ENCODE results near the gene RHBDF1. TPM values are rescaled to one million over a fixed set of nuclear protein-coding genes. Genes with fewer than 3 reads are reported as not detected.
A peak's percentile ranks its signal among the peaks of the same experiment; 100 is the strongest.

The RHBDF1 gene
- total and polyA plus RNA-seq, 10 donors: 6.5 to 23.0 (median 10.6) TPM

DNA sequence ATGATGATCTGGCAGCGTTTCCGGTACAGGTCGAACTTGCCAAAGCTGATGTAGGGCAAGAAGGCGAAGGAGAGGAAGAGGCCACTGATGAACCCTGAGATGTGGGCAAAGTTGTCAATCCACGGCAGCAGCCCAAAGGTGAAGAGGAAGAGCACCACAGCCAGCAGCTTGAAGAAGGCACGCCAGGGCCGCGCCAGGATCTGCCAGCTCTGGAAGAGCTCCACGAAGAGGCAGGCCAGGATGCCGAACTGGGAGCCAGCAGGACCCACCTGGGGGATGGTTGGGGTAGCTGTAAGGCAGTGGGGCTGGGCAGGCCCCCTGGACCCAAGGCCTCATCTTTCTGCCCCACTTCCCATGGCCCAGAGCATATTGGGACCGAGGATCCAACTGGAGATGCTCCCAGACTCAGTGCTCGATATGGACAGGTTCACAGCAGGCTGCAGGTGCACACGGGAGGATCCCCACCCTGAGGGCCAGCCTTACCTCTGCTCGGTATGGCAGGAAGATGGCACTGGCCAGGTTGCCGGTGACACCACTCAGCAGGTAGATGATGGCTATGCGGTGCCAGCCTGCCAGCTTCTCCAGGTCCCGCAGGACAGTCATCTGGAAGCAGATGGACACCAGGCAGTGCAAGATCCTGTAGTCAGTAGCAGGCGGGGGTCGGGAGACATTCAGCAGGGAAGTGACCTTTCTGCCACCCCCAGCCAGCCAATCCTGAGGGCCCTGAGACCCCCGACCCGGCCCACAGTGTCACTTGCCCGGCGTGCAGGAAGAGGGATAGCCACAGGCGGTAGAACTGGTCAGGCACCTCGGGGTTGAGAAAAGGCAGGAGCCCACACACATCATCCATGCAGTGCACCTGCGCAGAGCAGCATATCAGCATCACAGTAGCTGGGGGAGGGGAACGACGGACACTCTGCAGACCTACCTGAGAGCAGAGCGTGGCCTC, 13.7 kb downstream of the RHBDF1 start:
- Histone ChIP-seq H3K36me3 (peaks cover 0 to 80% (median 33%) of the 10 kb centered on the region in 6 donors), H3K27ac (no peak overlapping the region), H3K9me3 (no peaks in the 10 kb centered on the region), H3K4me1 (peaks cover 5 to 19% (median 12%) of the 10 kb centered on the region in 6 donors), H3K4me3 (no peak overlapping the region), H3K27me3 (replicated peaks in 1 of 7) (no peaks in the 10 kb centered on the region)
- 75 to 93% (median 87%) methylated on average over 24 to 29 of the region's 29 CpGs for WGBS, 5 donors
- intact Hi-C loops (cut with DNase I; ENCODE audit: low total_unique reads): no loop called here
- DNase-seq: peak; percentile 71
- TF ChIP-seq POLR2AphosphoS5 (IDR thresholded peaks at IDR 0.05): peak in 1 of 3 donors; percentile 37
- TF ChIP-seq, protein P1, sequence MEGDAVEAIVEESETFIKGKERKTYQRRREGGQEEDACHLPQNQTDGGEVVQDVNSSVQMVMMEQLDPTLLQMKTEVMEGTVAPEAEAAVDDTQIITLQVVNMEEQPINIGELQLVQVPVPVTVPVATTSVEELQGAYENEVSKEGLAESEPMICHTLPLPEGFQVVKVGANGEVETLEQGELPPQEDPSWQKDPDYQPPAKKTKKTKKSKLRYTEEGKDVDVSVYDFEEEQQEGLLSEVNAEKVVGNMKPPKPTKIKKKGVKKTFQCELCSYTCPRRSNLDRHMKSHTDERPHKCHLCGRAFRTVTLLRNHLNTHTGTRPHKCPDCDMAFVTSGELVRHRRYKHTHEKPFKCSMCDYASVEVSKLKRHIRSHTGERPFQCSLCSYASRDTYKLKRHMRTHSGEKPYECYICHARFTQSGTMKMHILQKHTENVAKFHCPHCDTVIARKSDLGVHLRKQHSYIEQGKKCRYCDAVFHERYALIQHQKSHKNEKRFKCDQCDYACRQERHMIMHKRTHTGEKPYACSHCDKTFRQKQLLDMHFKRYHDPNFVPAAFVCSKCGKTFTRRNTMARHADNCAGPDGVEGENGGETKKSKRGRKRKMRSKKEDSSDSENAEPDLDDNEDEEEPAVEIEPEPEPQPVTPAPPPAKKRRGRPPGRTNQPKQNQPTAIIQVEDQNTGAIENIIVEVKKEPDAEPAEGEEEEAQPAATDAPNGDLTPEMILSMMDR (IDR thresholded peaks at IDR 0.05 in 8 of 11, conservative IDR thresholded peaks at IDR 0.05 in 3 of 11): no peak

DNA sequence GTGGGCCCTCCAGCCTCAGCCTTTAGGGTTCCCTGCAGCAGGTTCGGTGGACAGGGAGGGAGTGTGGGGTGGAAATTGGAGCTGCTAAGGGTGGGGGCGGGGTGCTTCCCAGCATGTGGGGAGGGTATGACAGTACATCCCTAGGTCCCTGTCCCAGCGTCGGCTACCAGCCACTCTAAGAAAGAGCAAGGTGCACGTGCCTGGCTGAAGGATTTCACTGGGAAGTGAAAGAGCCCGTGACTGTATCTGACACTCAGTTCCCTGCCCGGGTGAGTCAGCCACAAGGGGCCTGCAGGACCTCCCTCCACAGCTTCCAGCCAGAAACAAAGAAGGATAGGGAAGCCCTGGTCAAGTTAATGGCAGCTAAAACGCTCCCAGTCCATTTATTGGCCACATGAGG, 14.7 kb downstream of the RHBDF1 start:
- no peaks in the 10 kb centered on the region for H3K27me3 ChIP-seq (replicated peaks in 1 of 7)
- H3K4me3 ChIP-seq: no peak overlapping the region
- no peaks in the 10 kb centered on the region for H3K9me3 ChIP-seq
- peaks cover 6 to 23% (median 15%) of the 10 kb centered on the region in 6 donors for H3K4me1 ChIP-seq
- WGBS, 5 donors: 80 to 86% (median 83%) methylated on average over 7 to 8 of the region's 8 CpGs
- no peak overlapping the region for H3K27ac ChIP-seq
- TF ChIP-seq, protein P1 (IDR thresholded peaks at IDR 0.05 in 8 of 11, conservative IDR thresholded peaks at IDR 0.05 in 3 of 11): no peak
- intact Hi-C loops (cut with DNase I; ENCODE audit: low total_unique reads): no loop called here
- DNase-seq: no peak
- H3K36me3 ChIP-seq: peaks cover 0 to 71% (median 30%) of the 10 kb centered on the region in 6 donors

DNA sequence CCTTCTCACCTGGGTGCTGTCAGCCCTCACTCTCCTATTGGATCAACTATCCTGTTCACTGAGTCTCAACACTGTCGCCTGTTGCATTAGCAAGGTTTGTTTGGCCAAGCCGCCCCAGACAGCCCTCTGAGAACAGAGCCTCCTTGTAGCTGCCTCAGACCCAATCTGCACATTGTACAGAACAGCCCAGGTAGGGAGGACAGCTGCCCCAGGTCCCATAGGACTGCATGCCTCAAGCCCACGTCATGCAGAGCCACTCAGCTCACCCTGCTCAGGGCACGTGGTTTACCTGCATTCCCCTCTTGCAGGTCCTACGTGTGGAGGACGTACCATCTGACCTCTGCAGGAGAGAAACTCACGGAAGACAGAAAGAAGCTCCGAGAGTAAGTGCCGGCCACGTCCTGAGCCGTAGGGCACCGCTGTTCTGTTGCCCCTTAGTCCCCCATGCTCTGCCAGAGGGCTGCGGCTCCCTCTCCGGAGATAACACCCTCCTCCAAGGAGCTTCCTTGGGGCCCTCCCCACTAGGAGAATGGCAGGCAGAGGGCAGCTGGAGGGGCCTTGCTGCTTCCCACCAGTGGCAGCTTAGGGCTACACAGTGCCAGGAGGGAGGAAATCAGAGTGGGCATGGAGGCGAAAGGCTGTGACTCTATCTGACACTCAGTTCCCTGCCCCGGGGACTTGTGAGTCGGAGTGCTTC, 16.1 kb downstream of the RHBDF1 start:
- peaks cover 11 to 36% (median 26%) of the 10 kb centered on the region in 6 donors for H3K4me1 ChIP-seq
- DNase-seq: peak; percentile 73
- no peak for TF ChIP-seq POLR2AphosphoS5 (IDR thresholded peaks at IDR 0.05)
- TF ChIP-seq, protein P1 (IDR thresholded peaks at IDR 0.05 in 8 of 11, conservative IDR thresholded peaks at IDR 0.05 in 3 of 11): no peak
- TF ChIP-seq POLR2A (IDR thresholded peaks at IDR 0.05): no peak
- no peaks in the 10 kb centered on the region for H3K27me3 ChIP-seq (replicated peaks in 1 of 7)
- H3K4me3 ChIP-seq: no peak overlapping the region
- intact Hi-C loops (cut with DNase I; ENCODE audit: low total_unique reads): no loop called here
- no peaks in the 10 kb centered on the region for H3K9me3 ChIP-seq
- H3K27ac ChIP-seq: no peak overlapping the region
- WGBS, 5 donors: 90 to 97% (median 93%) methylated on average over 14 to 17 of the region's 17 CpGs
- H3K36me3 ChIP-seq: peaks cover 0 to 60% (median 30%) of the 10 kb centered on the region in 6 donors
